HepG2 (cell line): ENCODE results near the gene SPAG7. TPM values are rescaled to one million over a fixed set of nuclear protein-coding genes. Genes with fewer than 3 reads are reported as not detected.

ENCODE experiments used
- ATAC-seq: fragments of 200-7000 bp; cut with Tn5 transposase; 3 replicates; pipeline ENCODE4 v1.9.1; 2020; ENCODE audit warnings: mild to moderate bottlenecking, moderate library complexity
- BruUV-seq: library from RNA; stranded (reverse); fragments of 400-500 nt; replicated peaks from 2 replicates; lab custom pipeline; 2021; lab: Mats Ljungman, UMichigan
- CTCF ChIA-PET: fragments of 300-600 bp; formaldehyde crosslinking; extraction: SDS; loops from one replicate; lab custom pipeline; 2021; ENCODE audit warnings: low total read pairs, inconsistent platforms, low intra/inter-chr PET ratio; lab: Yijun Ruan, JAX
- POLR2A ChIA-PET: fragments of 350-600 bp; sonication (Branson Sonifier 250); formaldehyde crosslinking; loops from one replicate; lab custom pipeline; 2020; ENCODE audit warnings: antibody characterized with exemption, inconsistent platforms; lab: Yijun Ruan, JAX
- DNase-seq: peaks from one replicate; pipeline ENCODE4 v3.0.0-alpha.2; 2015; ENCODE audit warnings: low spot score
- FAIRE-seq: peaks from 3 replicates; lab custom pipeline; 2011; peaks lifted over from hg19 to GRCh38; lab: Jason Lieb, UNC
- H2AFZ ChIP-seq: one replicate; pipeline ENCODE4 v1.6.1; 2011; ENCODE audit warnings: low read length, inconsistent platforms
- H3K27ac ChIP-seq: fragments of 300-600 bp; 3 replicates; pipeline ENCODE4 v1.8.0; 2011; ENCODE audit warnings: mixed run types, mild to moderate bottlenecking, mixed read lengths, low read length, inconsistent platforms; ENCODE audit not compliant: insufficient read depth; ENCODE audit errors: extremely low read length
- H3K27me3 ChIP-seq, 2 experiments: fragments of 200-600 bp in 1 of 2; 2 replicates in 1 of 2; 3 replicates in 1 of 2; pipeline versions ENCODE4 v1.6.0 to v1.8.0; 2011; ENCODE audit warnings: low read length in 2 of 2, mild to moderate bottlenecking in 2 of 2, moderate library complexity in 2 of 2, inconsistent platforms in 1 of 2; ENCODE audit not compliant: insufficient read depth in 2 of 2, control insufficient read depth in 1 of 2
- H3K36me3 ChIP-seq, 2 experiments: fragments of 200-600 bp in 1 of 2; replicated peaks in 1 of 2; 2 replicates in 1 of 2; 3 replicates in 1 of 2; pipeline versions ENCODE4 v1.5.1 to v1.8.0; 2011; ENCODE audit warnings: low read length in 2 of 2, inconsistent platforms in 1 of 2; ENCODE audit not compliant: insufficient read depth in 2 of 2, control insufficient read depth in 1 of 2
- H3K4me1 ChIP-seq: 2 replicates; pipeline ENCODE4 v1.5.1; 2012; ENCODE audit warnings: low read length, inconsistent platforms; ENCODE audit not compliant: insufficient read depth
- H3K4me2 ChIP-seq: 2 replicates; pipeline ENCODE4 v1.6.0; 2011; ENCODE audit warnings: low read depth, low read length, inconsistent platforms
- H3K4me3 ChIP-seq, 3 experiments: fragments of 200-600 bp in 1 of 3; sonication (generic), shearing (Covaris generic) in 1 of 3; replicated peaks in 1 of 3; 2 replicates each; pipeline ENCODE4 v1.5.1; 2011 to 2016; ENCODE audit warnings: low read length in 3 of 3, inconsistent platforms in 2 of 3, low read depth in 2 of 3, mild to moderate bottlenecking in 2 of 3, control low read depth in 1 of 3, mixed read lengths in 1 of 3; ENCODE audit not compliant: insufficient read depth in 1 of 3
- H3K79me2 ChIP-seq: one replicate; pipeline ENCODE4 v1.6.1; 2011; ENCODE audit warnings: low read length, inconsistent platforms; ENCODE audit not compliant: insufficient read depth
- H3K9ac ChIP-seq: 2 replicates; pipeline ENCODE4 v1.6.0; 2011; ENCODE audit warnings: mild to moderate bottlenecking, low read depth, low read length, inconsistent platforms; ENCODE audit not compliant: insufficient read depth
- H3K9me3 ChIP-seq: 2 replicates; pipeline ENCODE4 v1.5.1; 2012; ENCODE audit warnings: mild to moderate bottlenecking, low read length
- H4K20me1 ChIP-seq: 2 replicates; pipeline ENCODE4 v1.6.0; 2011; ENCODE audit warnings: inconsistent platforms, mild to moderate bottlenecking, low read length, moderate library complexity; ENCODE audit not compliant: insufficient read depth
- ASH2L ChIP-seq: fragments of 300-600, 200-600 bp; sonication (generic); IDR thresholded peaks from 2 replicates; pipeline ENCODE4 v1.7.0; 2017; ENCODE audit warnings: low read depth, mild to moderate bottlenecking, moderate library complexity, mixed read lengths, low read length; ENCODE audit not compliant: insufficient read length
- ATF4 ChIP-seq, 2 experiments: fragments of 450-650 bp in 1 of 2; sonication (generic) in 1 of 2; formaldehyde crosslinking; IDR thresholded peaks; 2 replicates each; pipeline versions ENCODE4 v1.5.0 to v1.8.0; 2020 to 2022; ENCODE audit warnings: mild to moderate bottlenecking in 1 of 2, missing genetic modification reagents in 1 of 2
- DNMT3B ChIP-seq: conservative IDR thresholded peaks from 2 replicates; pipeline ENCODE4 v1.6.1; 2016; ENCODE audit warnings: missing biosample characterization, control low read depth
- GMEB1 ChIP-seq: sonication (generic); formaldehyde crosslinking; IDR thresholded peaks from 2 replicates; pipeline ENCODE4 v1.5.1; 2020; ENCODE audit warnings: missing genetic modification reagents, mild to moderate bottlenecking, borderline replicate concordance
- HDAC1 ChIP-seq: sonication (generic); formaldehyde crosslinking; IDR thresholded peaks from 2 replicates; pipeline ENCODE4 v1.5.1; 2020; ENCODE audit warnings: mild to moderate bottlenecking, missing genetic modification reagents
- KMT2A ChIP-seq: sonication (generic); formaldehyde crosslinking; IDR thresholded peaks from 2 replicates; pipeline ENCODE4 v1.4.0; 2020; ENCODE audit warnings: missing genetic modification reagents
- MBD4 ChIP-seq: IDR thresholded peaks from 2 replicates; pipeline ENCODE4 v1.6.1; 2012; ENCODE audit warnings: low read length, inconsistent platforms, borderline replicate concordance
- NFE2 ChIP-seq: sonication (generic); formaldehyde crosslinking; IDR thresholded peaks from 2 replicates; pipeline ENCODE4 v1.4.0; 2020; ENCODE audit warnings: missing genetic modification reagents
- NR2F2 ChIP-seq: IDR thresholded peaks from 2 replicates; pipeline ENCODE4 v1.6.1; 2012; ENCODE audit warnings: low read depth, inconsistent platforms, borderline replicate concordance
- RFX1 ChIP-seq: fragments of 450-650 bp; IDR thresholded peaks from 2 replicates; pipeline ENCODE4 v1.6.1; 2017
- TAF15 ChIP-seq: fragments of 200-400 bp; formaldehyde crosslinking; IDR thresholded peaks from one replicate; pipeline ENCODE4 v1.6.1; 2018; ENCODE audit warnings: mild to moderate bottlenecking, low read depth, low read length; ENCODE audit not compliant: poor library complexity, severe bottlenecking
- ZNF350 ChIP-seq: sonication (generic); formaldehyde crosslinking; IDR thresholded peaks from 2 replicates; pipeline ENCODE4 v1.4.0; 2020; ENCODE audit warnings: mild to moderate bottlenecking, low read depth, missing genetic modification reagents, borderline replicate concordance
- ZNF430 ChIP-seq: sonication (generic); formaldehyde crosslinking; IDR thresholded peaks from 2 replicates; pipeline ENCODE4 v1.9.0; 2021; ENCODE audit warnings: mild to moderate bottlenecking, missing genetic modification reagents
- ZNF431 ChIP-seq: sonication (generic); formaldehyde crosslinking; IDR thresholded peaks from 2 replicates; pipeline ENCODE4 v1.9.0; 2022; ENCODE audit warnings: missing genetic modification reagents, low read depth, mild to moderate bottlenecking, borderline replicate concordance
- in situ Hi-C: cut with HindIII; loops from 2 replicates; pipeline ENCODE4 v1.10.0; 2017; ENCODE audit warnings: low pct_unique_long_range_greater_than_20kb; ENCODE audit not compliant: extremely low pct_ligation_motif_present
- intact Hi-C: fragments of 100-400 bp; cut with micrococcal nuclease; formaldehyde crosslinking; loops from one replicate; pipeline ENCODE4 v1.10.0; 2022; ENCODE audit not compliant: unreplicated experiment
- polyA plus RNA-seq, 8 experiments: library from polyadenylated mRNA; depleted of rRNA in 3 of 8; stranded (reverse) in 7 of 8; unstranded in 1 of 8; fragments of >200 nt; fragmentation: Illumina TruSeq in 4 of 8; extraction: Trizol in 4 of 8; gene quantifications; 2 replicates each; pipeline versions ENCODE4 v1.2.1 to v1.2.3, GENCODE V29; 2011 to 2016; ENCODE audit warnings: low read depth in 4 of 8, missing spikeins in 1 of 8, mixed read lengths in 1 of 8; ENCODE audit not compliant: insufficient read depth in 1 of 8
- total RNA-seq, 5 experiments: library from RNA; depleted of rRNA; stranded (reverse); fragments of >200 nt; fragmentation: Illumina TruSeq; extraction: Trizol; gene quantifications; 2 replicates each; pipeline ENCODE4 v1.2.3, GENCODE V29; 2016; ENCODE audit warnings: low read depth in 1 of 5
- TF ChIP-seq, protein P1 (sequence below): sonication (generic); formaldehyde crosslinking; IDR thresholded peaks from 2 replicates; pipeline ENCODE4 v1.8.1; 2023; ENCODE audit warnings: mild to moderate bottlenecking, missing genetic modification reagents, borderline replicate concordance
- TF ChIP-seq, protein P2 (sequence below): sonication (generic); formaldehyde crosslinking; IDR thresholded peaks from 2 replicates; pipeline ENCODE4 v1.8.0; 2022; ENCODE audit warnings: mild to moderate bottlenecking, missing genetic modification reagents, moderate library complexity

The SPAG7 gene
- total and polyA plus RNA-seq, 2 of the 13 experiments (the other 11 are each of a cell fraction or from before 2014, with no cell fraction given): 51.0 to 59.0 TPM

DNA sequence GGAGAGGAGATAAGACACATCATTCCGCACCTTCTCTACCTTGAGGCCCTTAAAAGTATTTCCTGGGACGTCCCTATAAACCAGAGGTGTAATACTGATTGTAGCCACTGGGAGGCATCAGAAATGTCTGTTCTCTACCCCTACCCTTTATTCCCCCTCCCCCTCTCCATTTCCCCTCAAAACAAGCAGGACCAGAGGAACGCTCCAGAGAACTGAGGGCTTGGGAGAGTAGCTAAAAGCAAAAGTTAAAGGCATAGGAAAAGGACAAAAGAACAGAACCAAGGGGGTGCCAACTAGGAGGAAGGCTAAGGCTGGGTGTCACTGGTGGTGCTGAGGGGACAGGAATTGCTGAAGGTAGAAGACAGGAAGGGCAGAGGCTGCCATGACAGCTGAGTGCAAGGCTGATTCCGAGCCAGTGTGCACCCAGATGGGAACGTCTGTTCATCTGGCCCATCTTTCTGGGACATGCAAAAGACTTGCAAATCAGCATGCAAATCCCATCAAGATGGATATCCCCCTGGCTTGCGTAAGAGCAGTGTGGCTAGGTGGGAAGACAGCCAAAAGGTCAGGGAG lies 13.1 kb upstream of the SPAG7 start (continued):
- no peak for TF ChIP-seq HDAC1

GRCh38 chr17:4978726-4979125 lies 11.1 kb upstream of the SPAG7 start:
- TF ChIP-seq TAF15 (no peak), KMT2A (CRISPR knock-in tag) (no peak), ZNF431 (no peak), ATF4 (CRISPR knock-in tag; IDR thresholded peaks at IDR 0.05) (no peak), MBD4 (no peak), RFX1 (no peak), DNMT3B (CRISPR knock-in tag) (no peak), ASH2L (no peak), ZNF350 (no peak), NR2F2 (no peak), GMEB1 (no peak), NFE2 (CRISPR knock-in tag) (no peak), ZNF430 (CRISPR knock-in tag) (no peak)
- TF ChIP-seq, protein P1, sequence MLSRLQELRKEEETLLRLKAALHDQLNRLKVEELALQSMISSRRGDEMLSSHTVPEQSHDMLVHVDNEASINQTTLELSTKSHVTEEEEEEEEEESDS: no peak
- TF ChIP-seq, protein P2, sequence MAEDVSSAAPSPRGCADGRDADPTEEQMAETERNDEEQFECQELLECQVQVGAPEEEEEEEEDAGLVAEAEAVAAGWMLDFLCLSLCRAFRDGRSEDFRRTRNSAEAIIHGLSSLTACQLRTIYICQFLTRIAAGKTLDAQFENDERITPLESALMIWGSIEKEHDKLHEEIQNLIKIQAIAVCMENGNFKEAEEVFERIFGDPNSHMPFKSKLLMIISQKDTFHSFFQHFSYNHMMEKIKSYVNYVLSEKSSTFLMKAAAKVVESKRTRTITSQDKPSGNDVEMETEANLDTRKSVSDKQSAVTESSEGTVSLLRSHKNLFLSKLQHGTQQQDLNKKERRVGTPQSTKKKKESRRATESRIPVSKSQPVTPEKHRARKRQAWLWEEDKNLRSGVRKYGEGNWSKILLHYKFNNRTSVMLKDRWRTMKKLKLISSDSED (CRISPR knock-in tag): no peak
- Histone ChIP-seq H3K79me2 (no peaks in the 10 kb centered on the region), H4K20me1 (0 out of 2 replicates have a peak, but pooled peaks cover 4% of the 10 kb centered on the region), H3K27ac (no peak overlapping the region), H3K4me1 (peaks cover 14% of the 10 kb centered on the region), H2AFZ (no peak overlapping the region), H3K4me3 (no peak overlapping the region), H3K9ac (no peak overlapping the region), H3K36me3 (peaks cover 4 to 25% of the 10 kb centered on the region in 2 experiments), H3K27me3 (no peaks in the 10 kb centered on the region), H3K9me3 (no peaks in the 10 kb centered on the region), H3K4me2 (no peak overlapping the region)
- intact Hi-C loops: no loop called here
- FAIRE-seq (no peak), ATAC-seq (no peak), DNase-seq (no peak)
- ChIA-PET POLR2A (interaction anchor here (0.7 to 3.5 kb wide), 4 partner anchors 9 to 87 kb away, joined by 3 to 19 read pairs (median 7); partner anchors contain the start of genes CAMTA2, INCA1, KIF1C and SPAG7), CTCF (no interaction called here)
- no TSS peak for BruUV-seq
- in situ Hi-C loops: loop anchor here (5.0 kb wide), 1 partner anchor 89 kb away; no protein-coding TSS in a partner anchor
